Heart right ventricle (tissue), 16 donors: ENCODE results near the gene IER5L. TPM values are rescaled to one million over a fixed set of nuclear protein-coding genes. Genes with fewer than 3 reads are reported as not detected.
"Not testable (repeated sequence)": the region's sequence is repeated elsewhere in the genome, so short reads cannot be mapped to it uniquely, and the experiment has no call there.

Experiments used
- ATAC-seq, 8 donors: fragments of 200-7000 bp; cut with Tn5 transposase; one replicate each; pipeline ENCODE4 v1.9.1; 2020; ENCODE audit warnings: mild to moderate bottlenecking in 8 of 8, moderate library complexity in 8 of 8, moderate number of reproducible peaks in 1 of 8
- DNase-seq, 2 donors: peaks; one replicate each; pipeline ENCODE4 v3.0.0-alpha.2; 2020
- H3K27ac ChIP-seq, 10 donors: fragments of 200-600 bp; sonication (generic) in 2 of 10; one replicate each; pipeline versions ENCODE4 v1.5.0 to v1.8.0; 2020 to 2022; ENCODE audit warnings: mild to moderate bottlenecking in 3 of 10
- H3K27me3 ChIP-seq, 7 donors: fragments of 200-600 bp; one replicate each; pipeline ENCODE4 v1.8.0; 2021 to 2022; ENCODE audit warnings: mild to moderate bottlenecking in 2 of 7
- H3K36me3 ChIP-seq, 9 donors: fragments of 200-600 bp; sonication (generic) in 1 of 9; one replicate each; pipeline versions ENCODE4 v1.5.0 to v1.8.0; 2020 to 2022; ENCODE audit warnings: mild to moderate bottlenecking in 2 of 9
- H3K4me1 ChIP-seq, 9 donors: fragments of 200-600 bp; sonication (generic) in 1 of 9; one replicate each; pipeline versions ENCODE4 v1.5.0 to v1.8.0; 2020 to 2022; ENCODE audit warnings: mild to moderate bottlenecking in 4 of 9
- H3K4me3 ChIP-seq, 10 donors: fragments of 200-600 bp; sonication (generic) in 2 of 10; one replicate each; pipeline versions ENCODE4 v1.5.0 to v1.8.0; 2020 to 2022; ENCODE audit warnings: mild to moderate bottlenecking in 7 of 10, moderate library complexity in 2 of 10
- H3K9me3 ChIP-seq, 11 donors: fragments of 200-600 bp in 10 of 11; sonication (generic) in 2 of 11; one replicate each; pipeline versions ENCODE4 v1.5.0 to v1.8.0; 2013 to 2022; ENCODE audit warnings: mild to moderate bottlenecking in 2 of 11, control low read depth in 1 of 11, moderate library complexity in 1 of 11
- WGBS, 2 donors: extraction: QIAGEN DNeasy Blood & Tissue Kit; methylation state at CpG; one replicate each; pipeline ENCODE4 v1.1.7; 2013; ENCODE audit warnings: inconsistent platforms in 1 of 2; 5-methylcytosine and 5-hydroxymethylcytosine counted together
- intact Hi-C, 10 donors: fragments of 100-400 bp; cut with DNase I; formaldehyde crosslinking; loops; one replicate each; pipeline versions ENCODE4 v1.11.1 to v1.14.2; 2022
- polyA plus RNA-seq, 2 donors: library from polyadenylated mRNA; stranded (reverse); fragments of 200-250 nt; gene quantifications; one replicate each; pipeline ENCODE4 v1.2.3, GENCODE V29; 2013
- total RNA-seq, 10 donors: library from RNA; stranded (reverse); fragmentation: NEBNext Ultra II Directional in 3 of 10; extraction: Animal tissue kit (Norgen Biotek cat#: 25700) in 3 of 10; gene quantifications; one replicate each; pipeline versions ENCODE4 v1.2.1 to v1.2.4, GENCODE V29; 2021 to 2023
- TF ChIP-seq, protein P1 (sequence below), 9 donors: fragments of 200-600 bp; sonication (generic) in 2 of 9; IDR thresholded peaks; one replicate each; pipeline versions ENCODE4 v1.5.0 to v1.8.0; 2021 to 2022; ENCODE audit warnings: antibody characterized with exemption in 9 of 9, mild to moderate bottlenecking in 5 of 9, moderate library complexity in 1 of 9
- donor health status: Arrhythmogenic right ventricular cardiomyopathy.
- donor health status: ischemic (EF 13 %, LVEDD 7.1; RV severe dilation, severe dysfunction).
- donor health status: healthy with polysubstance abuse.
- donor health status: DM: no; HTN: yes; CAD: no.
- donor health status: DM: no; HTN: no; CAD: no.
- donor health status: ischemic (EF 25% LVEDD 6.9; RV normal size, moderate dysfunction).
- donor health status: ischemic (EF 25% LVEDD 5.7; RV mildly dilated, moderate dysfunction).
- donor health status: healthy.
- donor health status: DM: yes; HTN: yes; CAD: no.
- donor health status: Ischemic cardiomyopathy.
- donor health status: ischemic (EF 35%, LVEDD 5.7; RV mildly dilated, moderate dysfunction).
- donor health status: nonischemic (EF 11% LVEDD 7.7; RV severe dilation, severe dysfunction).
- donor health status: DM: yes; HTN: yes; CAD: no.
- donor health status: PGD.
- donor health status: ischemic (EF 29% LVEDD 5.4; RV normal size, mild dysfunction).
- donor health status: nonischemic (EF 23%, LVEDD 6.1; RV moderate dilation, normal function).

The IER5L gene
- total and polyA plus RNA-seq, 12 donors = 1.2 to 26.3 (median 5.6) TPM

- ATAC-seq = peak in 6 of 8 donors; percentile 2 to 18 (median 10)
- H3K27ac ChIP-seq = peak overlapping the region; percentile 63 to 87 (median 78)
- intact Hi-C loops = loop anchor here in 2 of 10 donors (1.0 to 10.0 kb wide), 2 partner anchors 19 to 277 kb away; no protein-coding TSS in a partner anchor
Measured at GRCh38 chr9:129197978-129198318, 19.9 kb upstream of the IER5L start.

GRCh38 chr9:129197045-129197444 lies 19.0 kb upstream of the IER5L start:
- intact Hi-C loops = loop anchor here in 2 of 10 donors (1.0 to 10.0 kb wide), 2 partner anchors 18 to 278 kb away; no protein-coding TSS in a partner anchor
- not testable (repeated sequence) for DNase-seq, H3K27ac ChIP-seq, H3K36me3 ChIP-seq, ATAC-seq, H3K4me3 ChIP-seq
- H3K27me3 ChIP-seq = peaks cover 0 to 25% (median 9%) of the 10 kb centered on the region in 7 donors
- H3K4me1 ChIP-seq = peaks cover 0 to 18% (median 8%) of the 10 kb centered on the region in 9 donors
- peaks cover 0 to 14% (median 6%) of the 10 kb centered on the region in 11 donors for H3K9me3 ChIP-seq
- 92 to 95% methylated on average over 6 of the region's 6 CpGs for WGBS, 2 donors

More at GRCh38 chr9:129197978-129198318, 19.9 kb upstream of the IER5L start:
- Histone ChIP-seq H3K27me3 (peaks cover 0 to 20% (median 9%) of the 10 kb centered on the region in 7 donors), H3K4me3 (peak overlapping the region in 2 of 10 donors; percentile 12 to 14), H3K9me3 (peaks cover 0 to 6% (median 0%) of the 10 kb centered on the region in 11 donors), H3K4me1 (peaks cover 0 to 20% (median 8%) of the 10 kb centered on the region in 9 donors), H3K36me3 (no peaks in the 10 kb centered on the region)
- 38 to 40% methylated on average over 8 of the region's 8 CpGs for WGBS, 2 donors
- TF ChIP-seq, protein P1, sequence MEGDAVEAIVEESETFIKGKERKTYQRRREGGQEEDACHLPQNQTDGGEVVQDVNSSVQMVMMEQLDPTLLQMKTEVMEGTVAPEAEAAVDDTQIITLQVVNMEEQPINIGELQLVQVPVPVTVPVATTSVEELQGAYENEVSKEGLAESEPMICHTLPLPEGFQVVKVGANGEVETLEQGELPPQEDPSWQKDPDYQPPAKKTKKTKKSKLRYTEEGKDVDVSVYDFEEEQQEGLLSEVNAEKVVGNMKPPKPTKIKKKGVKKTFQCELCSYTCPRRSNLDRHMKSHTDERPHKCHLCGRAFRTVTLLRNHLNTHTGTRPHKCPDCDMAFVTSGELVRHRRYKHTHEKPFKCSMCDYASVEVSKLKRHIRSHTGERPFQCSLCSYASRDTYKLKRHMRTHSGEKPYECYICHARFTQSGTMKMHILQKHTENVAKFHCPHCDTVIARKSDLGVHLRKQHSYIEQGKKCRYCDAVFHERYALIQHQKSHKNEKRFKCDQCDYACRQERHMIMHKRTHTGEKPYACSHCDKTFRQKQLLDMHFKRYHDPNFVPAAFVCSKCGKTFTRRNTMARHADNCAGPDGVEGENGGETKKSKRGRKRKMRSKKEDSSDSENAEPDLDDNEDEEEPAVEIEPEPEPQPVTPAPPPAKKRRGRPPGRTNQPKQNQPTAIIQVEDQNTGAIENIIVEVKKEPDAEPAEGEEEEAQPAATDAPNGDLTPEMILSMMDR (IDR thresholded peaks at IDR 0.05) = no peak
- peak; percentile 29 to 54 for DNase-seq

GRCh38 chr9:129195606-129196005 lies 17.5 kb upstream of the IER5L start:
- Histone ChIP-seq H3K27me3 (peaks cover 0 to 25% (median 9%) of the 10 kb centered on the region in 7 donors), H3K36me3 (no peaks in the 10 kb centered on the region), H3K4me1 (peaks cover 0 to 18% (median 8%) of the 10 kb centered on the region in 9 donors), H3K4me3 (no peak overlapping the region), H3K9me3 (peaks cover 0 to 17% (median 6%) of the 10 kb centered on the region in 11 donors), H3K27ac (no peak overlapping the region)
- DNase-seq (no peak), ATAC-seq (no peak)
- TF ChIP-seq, protein P1 (IDR thresholded peaks at IDR 0.05) = no peak
- intact Hi-C loops = loop anchor here in 1 of 10 donors (10.0 kb wide), 1 partner anchor 279 kb away; no protein-coding TSS in a partner anchor
- WGBS, 2 donors = 92 to 94% methylated on average over 10 of the region's 10 CpGs

GRCh38 chr9:129194221-129194620 lies 16.2 kb upstream of the IER5L start:
- Histone ChIP-seq H3K9me3 (peaks cover 0 to 11% (median 6%) of the 10 kb centered on the region in 11 donors), H3K4me1 (peaks cover 0 to 17% (median 8%) of the 10 kb centered on the region in 9 donors), H3K27ac (no peak overlapping the region), H3K27me3 (peaks cover 0 to 25% (median 9%) of the 10 kb centered on the region in 7 donors), H3K4me3 (no peak overlapping the region), H3K36me3 (no peaks in the 10 kb centered on the region)
- TF ChIP-seq, protein P1 (IDR thresholded peaks at IDR 0.05) = no peak
- intact Hi-C loops = loop anchor here in 1 of 10 donors (10.0 kb wide), 1 partner anchor 281 kb away; no protein-coding TSS in a partner anchor
- DNase-seq = no peak
- WGBS, 2 donors = 46 to 77% methylated on average over 3 of the region's 3 CpGs
- ATAC-seq = no peak

DNA sequence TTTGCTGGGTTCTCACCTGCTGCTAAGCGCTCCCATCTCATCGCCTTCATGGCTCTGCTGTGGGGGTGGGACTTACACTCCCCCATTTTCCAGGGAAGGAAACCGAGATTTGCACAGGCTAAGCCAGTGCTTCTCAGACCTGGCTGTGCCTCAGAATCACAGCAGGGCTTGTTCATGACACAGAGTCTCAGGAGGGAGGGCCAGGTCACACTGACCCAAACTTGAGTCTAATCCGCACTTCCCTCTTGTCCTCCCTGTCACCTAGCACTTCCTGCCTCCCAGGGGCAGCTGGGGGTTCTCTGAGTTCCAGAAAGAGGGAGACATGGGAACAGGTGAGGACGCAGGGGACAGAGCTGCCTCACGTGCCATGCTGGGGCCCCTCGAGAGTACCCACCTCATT lies 15.6 kb upstream of the IER5L start:
- DNase-seq (no peak), ATAC-seq (no peak)
- Histone ChIP-seq H3K36me3 (no peaks in the 10 kb centered on the region), H3K27me3 (peaks cover 0 to 25% (median 9%) of the 10 kb centered on the region in 7 donors), H3K27ac (no peak overlapping the region), H3K4me3 (no peak overlapping the region), H3K4me1 (peaks cover 0 to 11% (median 8%) of the 10 kb centered on the region in 9 donors), H3K9me3 (peaks cover 0 to 11% (median 6%) of the 10 kb centered on the region in 11 donors)
- TF ChIP-seq, protein P1 (IDR thresholded peaks at IDR 0.05) = no peak
- intact Hi-C loops = loop anchor here in 1 of 10 donors (10.0 kb wide), 1 partner anchor 281 kb away; no protein-coding TSS in a partner anchor
- WGBS, 2 donors = 75 to 77% methylated on average over 7 of the region's 7 CpGs
